ENCODE measurements around the gene L3MBTL4. TPM values are rescaled to one million over a fixed set of nuclear protein-coding genes. Genes with fewer than 3 reads are reported as not detected.

Gene L3MBTL4
- total RNA-seq, 1 experiment from 2014 or later, result 0.87 TPM

GRCh38 chr18:6428851-6429395, 14.2 kb upstream of the L3MBTL4 start:
- BruUV-seq (replicated peaks), result no TSS peak
- DNase-seq (ENCODE audit: low read depth, low spot score), result no peak

GRCh38 chr18:6427286-6427685, 12.6 kb upstream of the L3MBTL4 start:
- in situ Hi-C loops (cut with HindIII; ENCODE audit: low pct_unique_long_range_greater_than_20kb, low sequenced_read_pairs), result no loop called here
- TF ChIP-seq REST (IDR thresholded peaks at IDR 0.05; ENCODE audit: insufficient read depth in 1 of 2, low read depth in 2 of 2, low read length in 1 of 2) (no peak), POLR2AphosphoS5 (IDR thresholded peaks at IDR 0.05; ENCODE audit: low read depth, low read length) (no peak), SIN3A (IDR thresholded peaks at IDR 0.05; ENCODE audit: borderline replicate concordance, insufficient read depth, low read depth, low read length) (no peak), TCF7L2 (IDR thresholded peaks at IDR 0.05; ENCODE audit: low read depth, low read length) (no peak), CTCF (IDR thresholded peaks at IDR 0.05) (no peak)
- H3K27me3 ChIP-seq (ENCODE audit: control insufficient read depth, insufficient read depth, low read length), result no peaks in the 10 kb centered on the region
- no TSS peak for BruUV-seq (replicated peaks)
- H3K36me3 ChIP-seq (ENCODE audit: control insufficient read depth, insufficient read depth, low read length), result no peaks in the 10 kb centered on the region
- H3K4me3 ChIP-seq (ENCODE audit: low read depth in 2 of 2, low read length in 2 of 2), result no peak overlapping the region
- H3K9me3 ChIP-seq (ENCODE audit: control insufficient read depth, insufficient read depth, low read depth, low read length), result no peaks in the 10 kb centered on the region
- POLR2A ChIA-PET, result no interaction called here
- CTCF ChIA-PET, result no interaction called here
- ATAC-seq, result no peak
- no peak overlapping the region for H3K27ac ChIP-seq (ENCODE audit: low read length)
- no peaks in the 10 kb centered on the region for H3K4me1 ChIP-seq (ENCODE audit: control insufficient read depth, insufficient read depth, low read length)
- DNase-seq (ENCODE audit: low read depth, low spot score), result no peak
- intact Hi-C loops (cut with micrococcal nuclease; ENCODE audit: unreplicated experiment), result no loop called here

More at GRCh38 chr18:6428851-6429395, 14.2 kb upstream of the L3MBTL4 start:
- Histone ChIP-seq H3K9me3 (ENCODE audit: control insufficient read depth, insufficient read depth, low read depth, low read length) (no peaks in the 10 kb centered on the region), H3K27me3 (ENCODE audit: control insufficient read depth, insufficient read depth, low read length) (no peaks in the 10 kb centered on the region), H3K36me3 (ENCODE audit: control insufficient read depth, insufficient read depth, low read length) (no peaks in the 10 kb centered on the region), H3K4me3 (ENCODE audit: low read depth in 2 of 2, low read length in 2 of 2) (no peak overlapping the region), H3K4me1 (ENCODE audit: control insufficient read depth, insufficient read depth, low read length) (no peaks in the 10 kb centered on the region), H3K27ac (ENCODE audit: low read length) (no peak overlapping the region)
- intact Hi-C loops (cut with micrococcal nuclease; ENCODE audit: unreplicated experiment) (no loop called here), in situ Hi-C loops (cut with HindIII; ENCODE audit: low pct_unique_long_range_greater_than_20kb, low sequenced_read_pairs) (no loop called here)
- CTCF ChIA-PET, result no interaction called here
- POLR2A ChIA-PET, result no interaction called here
- ATAC-seq, result no peak
- TF ChIP-seq POLR2AphosphoS5 (IDR thresholded peaks at IDR 0.05; ENCODE audit: low read depth, low read length), result no peak
- no peak for TF ChIP-seq TCF7L2 (IDR thresholded peaks at IDR 0.05; ENCODE audit: low read depth, low read length)
- TF ChIP-seq SIN3A (IDR thresholded peaks at IDR 0.05; ENCODE audit: borderline replicate concordance, insufficient read depth, low read depth, low read length), result no peak
- no peak for TF ChIP-seq REST (IDR thresholded peaks at IDR 0.05; ENCODE audit: insufficient read depth in 1 of 2, low read depth in 2 of 2, low read length in 1 of 2)

Data from Panc1 (cell line).